Activated gamma-delta T cell treated with anti-CD3 and anti-CD28 coated beads, Interleukin-2, amount 50 U/mL, for 16 hours (primary cell): ENCODE data around the gene MUC16.

Experiments
- DNase-seq: peaks from one replicate; pipeline ENCODE4 v3.0.0-alpha.2; 2020; ENCODE audit warnings: low read depth

Gene MUC16

DNA sequence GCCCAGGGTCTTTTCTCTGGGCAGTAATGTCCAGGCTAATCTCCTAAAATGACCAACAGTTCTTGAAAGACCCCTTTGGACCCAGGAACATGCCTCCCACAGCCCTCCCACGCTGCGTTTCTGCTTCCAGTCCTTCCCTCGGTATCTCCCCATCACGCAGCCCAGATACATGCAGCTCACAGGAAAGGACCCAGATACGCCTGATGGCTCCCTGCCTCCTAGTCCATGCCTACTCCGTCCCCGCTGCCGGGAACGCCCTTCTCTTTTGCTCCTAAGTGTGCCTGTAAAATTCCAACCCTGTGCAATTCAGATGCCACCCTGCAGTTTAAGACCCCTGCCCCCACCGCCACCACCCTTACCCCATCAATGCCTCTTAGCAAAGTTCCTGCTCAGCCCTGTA is 778 bp downstream of the MUC16 start:
- no peak for DNase-seq

GRCh38 chr19:9008667-9009066 is 1.5 kb downstream of the MUC16 start:
- no peak for DNase-seq

DNA sequence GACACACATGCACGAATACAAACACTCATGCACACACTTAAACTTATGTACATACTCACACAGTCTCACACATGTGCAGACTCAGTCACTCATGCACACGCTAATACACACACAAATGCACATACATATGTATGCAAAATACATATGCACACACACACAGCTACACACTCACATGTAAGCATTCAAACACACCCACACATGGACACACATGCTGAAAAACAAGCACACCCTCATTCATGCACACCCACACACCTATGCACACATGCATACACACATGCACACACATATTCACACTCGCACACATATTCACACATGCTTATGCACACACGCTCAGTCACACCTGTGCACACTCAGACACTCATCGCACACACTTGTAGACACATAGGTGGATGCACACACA is 9.3 kb downstream of the MUC16 start:
- DNase-seq: no peak

- no peak for DNase-seq
These were observed 22.0 kb downstream of the MUC16 start for GRCh38 chr19:8988204-8988603.

GRCh38 chr19:8986296-8986695 is 23.9 kb downstream of the MUC16 start:
- no peak for DNase-seq

DNA sequence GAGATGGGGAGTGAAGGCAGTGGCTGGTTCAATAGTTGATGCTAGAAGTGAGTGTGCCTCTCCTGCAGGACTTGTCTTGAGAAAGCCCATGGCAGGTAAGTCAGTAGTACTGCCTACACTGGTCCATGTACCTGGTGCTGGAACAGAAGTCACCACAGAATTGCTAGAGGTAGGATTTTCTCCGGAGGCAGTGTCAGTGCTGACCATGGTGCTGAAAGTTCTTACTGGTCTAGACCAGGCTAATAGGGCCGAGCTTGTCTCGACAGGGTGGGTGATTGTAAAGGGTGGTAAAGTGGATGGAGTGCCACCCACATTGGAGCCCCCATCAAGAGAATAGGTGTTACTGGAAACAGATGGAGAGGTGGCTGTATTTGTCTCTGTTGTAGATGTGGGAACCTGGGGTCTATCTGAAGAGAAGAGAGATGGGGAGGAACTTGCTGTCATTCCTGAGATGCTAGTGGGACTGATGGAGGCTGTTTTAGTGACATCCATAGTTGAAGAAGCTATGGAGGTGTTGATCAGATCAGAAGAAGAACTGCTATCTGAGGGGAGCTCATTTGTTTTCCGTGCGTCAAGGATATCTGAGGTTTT is 36.6 kb downstream of the MUC16 start:
- no peak for DNase-seq

DNA sequence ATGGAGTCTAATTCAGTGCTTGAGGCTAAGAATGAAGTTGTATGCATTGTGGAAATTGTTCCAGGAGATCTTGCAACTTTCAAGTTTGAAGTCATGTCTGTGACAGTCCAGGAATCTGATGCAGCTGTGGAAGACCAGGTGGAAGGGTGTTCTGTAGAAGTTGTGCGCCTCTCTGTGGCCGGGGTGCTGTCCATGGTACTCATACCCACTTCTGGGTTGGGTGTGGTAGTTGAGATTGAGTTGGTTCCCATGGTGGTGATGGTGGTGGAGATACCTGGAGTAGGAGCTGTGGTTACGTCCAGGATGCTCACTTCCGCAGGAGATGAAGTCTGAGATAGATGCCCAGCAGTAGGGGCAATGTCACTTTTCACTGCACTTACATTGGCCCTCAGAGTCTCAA is 44.3 kb downstream of the MUC16 start:
- DNase-seq: no peak
